Measurements from ENCODE around the gene WDR70. TPM values are rescaled to one million over a fixed set of nuclear protein-coding genes. Genes with fewer than 3 reads are reported as not detected.

WDR70 gene
- total RNA-seq, 1 experiment from 2014 or later, result 25.0 TPM

GRCh38 chr5:37723162-37723961 lies 344.2 kb downstream of the WDR70 start:
- H3K27ac ChIP-seq (ENCODE audit: low read length), result peak overlapping the region; percentile 28; the same call in 1 of the 2 replicates
- H3K79me2 ChIP-seq (ENCODE audit: low read length), result no peaks in the 10 kb centered on the region
- H3K4me2 ChIP-seq (ENCODE audit: low read length), result peak overlapping the region; percentile 55; the same call in 1 of the 2 replicates
- peaks cover 32% of the 10 kb centered on the region for H3K4me1 ChIP-seq (ENCODE audit: insufficient read depth, low read length)
- DNase-seq, result peak; percentile 42
- peaks cover 7% of the 10 kb centered on the region; the same call in 1 of the 2 replicates for H3K36me3 ChIP-seq (ENCODE audit: low read depth, low read length)
- H4K20me1 ChIP-seq (ENCODE audit: low read length), result no peaks in the 10 kb centered on the region; the same call in 1 of the 2 replicates
- ChIA-PET POLR2A (ENCODE audit: unreplicated experiment) (no interaction called here), CTCF (interaction anchor here (0.6 kb wide), 1 partner anchor 788 kb away, joined by 4 read pairs; no protein-coding TSS in a partner anchor)
- BruUV-seq (replicated peaks), result no TSS peak
- H3K27me3 ChIP-seq (ENCODE audit: low read length), result no peaks in the 10 kb centered on the region
- H2AFZ ChIP-seq (ENCODE audit: low read length), result no peak overlapping the region
- H3F3A ChIP-seq (ENCODE audit: low read length, unreplicated experiment), result no peaks in the 10 kb centered on the region
- H3K9me3 ChIP-seq (ENCODE audit: low read length), result no peaks in the 10 kb centered on the region
- H3K4me3 ChIP-seq (ENCODE audit: low read length), result no peak overlapping the region
- no peak for ATAC-seq
- no peaks in the 10 kb centered on the region for H3K9me2 ChIP-seq (replicated peaks; ENCODE audit: low read length)
- TF ChIP-seq EZH2 (IDR thresholded peaks at IDR 0.05; ENCODE audit: low read length, unreplicated experiment) (no peak), CTCF (conservative IDR thresholded peaks at IDR 0.05; ENCODE audit: low read depth, low read length) (peak; percentile 74), EZH2phosphoT487 (IDR thresholded peaks at IDR 0.05; ENCODE audit: borderline replicate concordance, low read length) (no peak)
- intact Hi-C loops (cut with micrococcal nuclease), result loop anchor here (2.0 to 5.0 kb wide), 2 partner anchors 15 to 311 kb away; no protein-coding TSS in a partner anchor
- no peak overlapping the region for H3K9ac ChIP-seq (ENCODE audit: low read length)

- Histone ChIP-seq H3K9me2 (replicated peaks; ENCODE audit: low read length) (no peaks in the 10 kb centered on the region), H3K4me1 (ENCODE audit: insufficient read depth, low read length) (peaks cover 29% of the 10 kb centered on the region), H3K9me3 (ENCODE audit: low read length) (no peaks in the 10 kb centered on the region), H2AFZ (ENCODE audit: low read length) (no peak overlapping the region), H3F3A (ENCODE audit: low read length, unreplicated experiment) (no peaks in the 10 kb centered on the region), H3K79me2 (ENCODE audit: low read length) (no peaks in the 10 kb centered on the region), H4K20me1 (ENCODE audit: low read length) (no peaks in the 10 kb centered on the region), H3K36me3 (ENCODE audit: low read depth, low read length) (peaks cover 7% of the 10 kb centered on the region; the same call in 1 of the 2 replicates), H3K9ac (ENCODE audit: low read length) (no peak overlapping the region), H3K27me3 (ENCODE audit: low read length) (no peaks in the 10 kb centered on the region), H3K27ac (ENCODE audit: low read length) (no peak overlapping the region), H3K4me3 (ENCODE audit: low read length) (no peak overlapping the region), H3K4me2 (ENCODE audit: low read length) (no peak overlapping the region)
- intact Hi-C loops (cut with micrococcal nuclease), result loop anchor here (5.0 kb wide), 1 partner anchor 312 kb away; no protein-coding TSS in a partner anchor
- 0 out of 2 replicates have a peak, but pooled peaks have one; percentile 19 for TF ChIP-seq CTCF (conservative IDR thresholded peaks at IDR 0.05; ENCODE audit: low read depth, low read length)
- TF ChIP-seq EZH2phosphoT487 (IDR thresholded peaks at IDR 0.05; ENCODE audit: borderline replicate concordance, low read length), result no peak
- peak; percentile 31 for ATAC-seq
- ChIA-PET CTCF (no interaction called here), POLR2A (ENCODE audit: unreplicated experiment) (no interaction called here)
- DNase-seq, result peak; percentile 66
- BruUV-seq (replicated peaks), result no TSS peak
Measured at GRCh38 chr5:37724395-37725125, 345.4 kb downstream of the WDR70 start.
